Stimulated activated CD4-positive, alpha-beta T cell treated with anti-CD3 and anti-CD28 coated beads, TNF-alpha, amount 100 ng/mL, for 1 hour (primary cell): ENCODE results near the gene DCN.

Experiments used
- DNase-seq, 3 donors: peaks; one replicate each; pipeline ENCODE4 v3.0.0-alpha.2; 2020; ENCODE audit warnings: low read depth in 3 of 3, low spot score in 1 of 3

DCN gene

DNA sequence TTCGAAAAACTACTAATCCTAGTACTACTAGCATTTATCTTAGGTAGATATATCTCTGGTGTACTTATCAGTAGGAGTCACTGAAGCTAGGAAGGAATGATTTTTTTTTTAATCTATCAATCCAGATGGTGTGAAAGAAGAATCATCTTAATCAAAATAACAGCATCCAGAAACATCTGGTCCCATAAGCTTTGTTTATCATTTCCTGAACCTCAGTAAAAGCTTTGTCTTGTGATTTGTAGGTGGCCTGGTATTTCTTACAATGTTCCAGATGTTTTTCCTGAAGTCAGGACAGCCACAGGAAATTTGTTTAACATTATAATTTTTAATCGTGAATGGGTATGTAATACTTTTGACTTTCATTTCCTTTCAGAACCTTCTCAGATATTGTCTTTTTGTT, 43.3 kb downstream of the DCN start:
- DNase-seq = no peak

DNA sequence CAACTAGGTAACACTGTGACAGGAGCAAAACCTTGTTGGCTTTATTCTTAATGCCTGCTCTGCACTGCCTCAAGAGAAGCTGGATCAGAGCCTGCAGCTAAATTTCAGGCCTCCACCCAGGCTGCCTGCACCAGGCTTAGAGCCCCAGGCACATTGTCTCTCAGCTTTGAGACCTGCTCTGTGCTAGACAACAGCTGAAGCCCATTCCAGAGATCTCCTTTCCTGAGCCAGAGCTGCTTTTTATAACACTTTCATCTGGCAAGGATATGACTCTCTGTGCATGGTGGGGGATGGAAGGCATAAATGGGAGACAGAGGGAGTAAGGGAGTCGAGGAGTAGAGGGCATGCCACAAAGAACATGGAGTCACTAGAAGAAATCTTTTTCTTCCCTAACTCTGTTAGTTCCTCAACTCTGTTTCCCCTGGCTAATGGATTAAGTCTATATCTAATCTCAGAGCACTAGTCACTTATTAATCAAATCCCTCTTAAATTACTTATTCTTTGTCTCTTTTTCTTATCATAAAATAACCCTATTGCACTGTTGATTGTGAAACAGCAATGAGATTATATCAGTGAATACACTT, 44.2 kb downstream of the DCN start:
- no peak for DNase-seq

DNA sequence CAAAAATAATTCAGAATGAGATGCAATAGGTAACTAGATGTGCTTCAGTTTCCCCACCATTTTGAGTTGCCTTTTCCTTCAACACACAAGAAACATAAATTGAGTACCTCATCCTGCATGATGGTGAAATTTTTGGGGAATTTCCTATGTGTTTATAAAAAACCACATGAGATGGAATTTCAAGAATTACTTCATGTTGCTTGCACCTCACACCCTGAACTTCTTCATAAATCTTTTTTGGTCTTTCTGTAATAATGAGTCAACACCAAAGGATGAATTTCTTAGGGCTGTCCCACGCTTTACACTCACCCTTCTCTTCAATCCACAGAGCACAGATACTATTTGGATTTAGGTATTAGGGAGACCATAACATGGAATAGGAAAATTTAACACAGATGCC, 48.7 kb downstream of the DCN start:
- no peak for DNase-seq

DNA sequence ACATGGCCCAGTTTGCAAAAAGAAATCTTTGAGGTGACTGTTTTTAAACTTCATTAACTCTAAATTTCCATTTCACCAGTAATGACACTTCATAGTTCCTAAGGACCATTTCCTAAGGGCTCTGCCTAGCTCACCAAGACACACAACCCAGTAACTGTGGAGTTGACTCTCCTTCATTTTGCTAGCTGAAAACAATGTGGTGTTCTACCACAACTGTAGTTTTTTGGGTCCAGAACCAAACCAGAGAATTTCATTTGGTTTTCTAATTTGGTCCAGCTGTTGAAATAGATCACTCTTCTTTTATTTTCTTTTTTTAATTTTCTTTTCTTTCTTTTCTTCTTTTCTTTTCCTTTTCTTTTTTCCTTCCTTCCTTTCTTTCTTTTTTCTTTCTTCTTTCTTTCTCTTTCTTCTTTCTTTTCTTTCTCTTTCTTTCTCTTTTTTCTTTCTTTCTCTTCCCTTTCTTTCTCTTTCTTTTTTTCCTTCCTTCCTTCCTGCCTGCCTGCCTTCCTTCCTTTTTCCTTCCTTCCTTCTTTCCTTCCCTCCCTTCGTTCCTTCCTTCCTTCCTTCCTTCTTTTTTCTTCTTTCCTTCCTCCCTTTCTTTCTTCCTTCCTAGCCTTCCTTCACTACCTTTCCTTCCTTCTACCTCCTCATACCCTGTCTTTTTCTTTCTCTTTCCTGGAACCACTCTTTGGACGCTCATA, 52.8 kb downstream of the DCN start:
- no peak for DNase-seq

DNA sequence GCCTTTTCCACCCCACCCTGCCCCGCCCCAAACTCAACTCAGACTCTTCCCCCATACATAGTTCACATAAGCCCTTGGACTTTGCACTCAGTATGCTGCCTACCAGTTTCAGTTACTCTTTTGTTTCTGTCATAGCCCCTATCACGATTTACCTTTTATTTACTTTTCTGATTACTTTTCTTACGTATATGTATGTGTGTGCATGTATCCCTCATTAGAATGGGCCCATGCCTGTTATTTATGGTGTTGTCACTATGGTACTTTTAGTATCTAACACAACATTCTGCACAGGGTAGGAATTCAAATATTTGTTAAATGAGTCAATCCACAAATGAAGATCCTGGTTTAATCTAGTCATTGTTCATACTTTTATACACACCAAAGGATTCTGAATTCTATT, 54.9 kb downstream of the DCN start:
- DNase-seq = no peak

DNA sequence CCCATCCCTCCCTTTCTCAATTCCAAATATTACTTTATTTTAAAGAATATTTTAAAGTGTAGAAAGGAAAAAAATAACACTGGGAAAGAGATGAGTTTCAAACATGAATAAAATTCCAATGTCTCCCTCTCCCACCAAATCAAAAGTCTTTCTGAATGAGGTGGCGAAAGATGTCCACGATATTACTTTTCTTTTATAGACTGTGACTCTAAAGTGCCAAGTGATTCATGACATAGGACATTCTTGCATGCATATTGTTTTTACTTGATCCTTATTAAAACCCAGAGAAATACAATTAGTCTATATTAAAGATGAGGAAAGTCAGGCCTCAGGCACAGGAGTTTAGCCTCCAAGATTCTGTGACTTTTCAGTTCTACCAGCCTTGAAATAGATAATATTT, 55.3 kb downstream of the DCN start:
- no peak for DNase-seq

DNA sequence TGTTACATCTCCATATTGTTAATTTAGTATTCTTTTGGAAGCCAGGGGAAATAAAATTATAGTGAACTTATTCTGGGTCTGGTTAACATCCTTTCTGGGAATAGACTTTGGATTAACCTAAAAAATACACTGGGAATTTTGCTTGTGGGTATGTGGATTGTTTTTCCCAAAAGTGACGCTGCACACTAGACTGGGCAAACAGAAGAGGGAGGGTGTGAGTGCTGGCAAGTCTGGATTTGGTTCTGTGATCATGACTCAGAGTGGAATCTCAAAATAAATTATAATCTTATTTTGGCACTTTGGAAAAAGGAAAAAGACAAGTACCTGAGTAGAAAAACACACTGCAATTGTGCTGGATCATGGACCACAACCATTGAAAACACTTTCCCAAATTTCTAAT, 56.1 kb downstream of the DCN start:
- DNase-seq = no peak

DNA sequence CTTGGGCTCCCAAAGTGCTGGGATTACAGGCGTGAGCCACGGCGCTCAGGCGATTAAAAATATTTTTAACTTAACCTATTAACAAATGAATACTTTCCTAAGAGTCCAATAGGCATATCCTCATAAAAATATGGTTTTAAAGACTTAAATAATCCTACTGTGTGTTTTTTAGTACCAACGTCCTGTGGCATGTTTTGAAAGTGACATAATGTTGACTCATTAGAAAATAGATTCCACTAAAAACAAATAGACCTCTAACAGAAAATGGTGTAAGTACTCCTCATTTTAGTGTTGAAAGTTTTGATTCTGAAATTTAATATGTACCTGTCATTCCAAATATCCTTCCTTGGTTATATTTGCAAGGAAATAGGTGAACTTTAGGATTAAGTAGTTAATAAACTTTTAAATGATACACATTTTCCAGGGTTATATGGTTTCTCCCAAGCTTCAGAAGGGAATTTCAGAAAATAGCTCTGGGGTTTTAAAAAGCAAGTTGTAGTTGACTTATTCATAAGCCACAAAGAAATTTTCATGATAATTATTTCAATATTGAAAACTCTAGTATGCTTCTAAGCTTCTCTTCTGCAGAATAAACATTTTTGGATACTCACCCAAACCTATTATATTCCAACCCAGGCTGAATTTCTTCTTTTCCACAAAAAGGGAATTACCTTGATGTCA, 59.2 kb downstream of the DCN start:
- DNase-seq = no peak

DNA sequence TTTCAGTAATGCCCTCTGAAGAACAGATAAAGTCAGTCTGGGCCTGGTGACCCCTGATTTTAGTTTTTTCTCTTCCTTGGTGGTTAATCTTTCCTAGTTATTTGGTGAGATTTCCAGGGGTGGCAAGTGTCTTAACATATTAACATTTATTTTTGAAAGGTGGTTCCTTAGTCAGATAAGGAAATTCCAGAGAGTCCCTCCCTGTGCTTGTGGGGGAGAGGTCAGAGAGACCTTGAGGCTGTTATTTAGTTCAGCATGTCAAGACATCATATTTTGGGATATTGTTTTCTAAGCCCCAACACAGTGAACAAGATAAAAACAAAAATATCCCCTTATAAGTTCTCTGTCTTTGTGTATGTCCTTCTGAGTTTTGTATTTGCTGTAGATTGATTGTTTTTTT, 61.8 kb downstream of the DCN start:
- no peak for DNase-seq

DNA sequence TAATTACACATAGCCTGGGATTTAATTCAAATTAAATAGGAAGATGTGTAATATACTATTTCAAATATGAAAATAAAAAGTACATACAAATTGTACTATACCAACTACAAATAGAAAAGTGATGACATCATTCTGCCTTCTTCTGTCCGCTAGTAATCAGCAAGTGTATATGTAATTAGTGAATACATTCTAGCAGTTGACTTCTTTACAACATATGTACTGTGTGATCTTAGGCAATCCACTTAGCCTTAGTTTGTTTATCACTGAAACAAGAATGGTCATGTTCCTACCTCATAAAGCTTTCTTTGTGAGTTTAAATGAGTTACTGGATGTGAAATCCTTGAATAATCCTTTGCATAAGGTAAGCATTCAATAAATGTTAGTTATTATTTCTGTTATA, 63.5 kb downstream of the DCN start:
- no peak for DNase-seq

DNA sequence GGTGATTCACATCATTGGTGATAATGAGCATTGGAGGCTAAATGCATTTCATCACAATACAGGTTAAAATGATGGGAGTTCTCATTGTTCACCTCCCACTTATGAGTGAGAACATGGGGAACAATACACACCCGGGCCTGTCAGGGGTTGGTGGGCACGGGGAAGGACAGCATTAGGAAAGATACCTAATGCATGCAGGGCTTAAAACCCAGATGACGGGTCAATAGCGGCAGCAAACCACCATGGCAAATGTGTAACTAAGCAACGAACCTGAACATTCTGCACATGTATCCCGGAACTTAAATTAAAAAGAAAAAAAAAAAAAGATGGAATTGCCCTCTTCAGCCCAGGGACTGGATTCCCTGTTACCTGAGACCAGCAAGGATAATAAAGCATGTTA, 69.0 kb downstream of the DCN start:
- no peak for DNase-seq

DNA sequence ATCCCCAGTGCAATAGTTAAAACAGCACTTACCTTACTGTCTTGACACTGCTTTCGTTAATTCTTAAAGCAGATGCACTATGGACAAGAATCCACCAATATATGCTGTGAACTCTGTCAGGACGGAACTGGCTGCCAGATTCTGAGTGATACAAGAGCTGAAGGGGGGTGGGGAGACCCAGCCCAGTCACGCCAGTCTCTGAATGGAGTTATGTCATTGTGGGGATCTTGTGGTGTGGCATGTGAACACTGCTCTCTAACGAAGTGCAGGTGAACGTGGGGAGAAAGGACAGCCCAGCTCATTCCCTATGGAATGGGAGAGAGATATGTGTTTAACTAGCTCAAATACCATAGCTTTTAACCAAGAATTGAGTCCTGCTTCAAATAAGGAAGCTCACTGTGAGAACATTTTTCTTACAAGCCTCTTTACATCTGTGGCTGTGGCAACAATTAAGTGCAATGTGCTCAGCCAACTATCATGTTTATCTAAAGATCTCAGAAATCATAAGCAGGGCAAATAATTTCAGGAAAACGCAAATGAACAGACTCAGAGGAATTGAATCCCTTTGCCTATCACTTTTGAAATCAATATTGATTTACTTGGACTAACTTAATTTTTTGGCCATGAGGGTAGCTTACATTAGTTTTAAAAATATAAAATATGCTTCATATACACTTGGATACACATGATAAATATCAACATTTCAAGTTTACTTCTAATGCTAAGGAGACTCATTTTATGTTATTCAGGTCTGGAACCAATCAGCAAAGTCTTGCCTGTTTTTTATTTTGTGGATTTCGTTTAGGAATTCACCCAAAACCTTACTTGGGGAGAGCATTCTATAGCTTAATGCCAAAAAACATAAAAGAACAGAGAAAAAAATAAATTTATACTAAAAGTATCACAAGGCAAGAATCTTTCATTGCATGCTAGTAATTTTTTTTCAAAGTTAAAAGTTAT, 71.0 kb downstream of the DCN start, which contains the start of gene LUM:
TSS of gene LUM (minus strand) at position 129 of the 960 bp plus-strand sequence. CDS start 2,515 bp downstream, outside the sequence.
- DNase-seq = no peak

DNA sequence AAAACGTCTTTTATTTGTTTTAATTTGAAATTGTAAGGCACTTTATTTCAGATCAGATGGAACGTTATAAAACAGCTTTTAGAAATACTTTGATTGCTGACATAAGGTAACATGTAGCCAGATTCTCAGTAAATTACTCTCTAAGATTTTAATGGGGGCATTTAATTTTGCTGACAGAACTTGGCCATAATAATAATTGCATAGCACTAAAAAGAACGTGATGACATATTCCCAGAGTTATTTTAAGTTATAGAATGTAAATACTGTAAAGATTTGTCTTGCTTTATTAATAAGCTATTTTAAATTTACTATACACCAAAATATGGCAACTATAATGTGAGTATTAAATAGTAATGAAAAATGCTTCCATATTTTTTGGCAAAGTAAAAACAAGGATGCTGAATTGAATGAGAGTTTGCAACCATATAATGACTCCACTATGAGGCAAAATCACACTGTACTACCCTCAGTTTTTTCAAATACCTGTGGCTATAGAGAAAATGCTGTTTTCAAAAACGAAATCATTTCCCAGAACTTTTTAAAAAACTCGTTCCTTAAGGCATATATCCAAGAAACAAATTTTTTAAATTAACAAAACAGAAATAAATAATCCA, 72.2 kb downstream of the DCN start:
- no peak for DNase-seq

DNA sequence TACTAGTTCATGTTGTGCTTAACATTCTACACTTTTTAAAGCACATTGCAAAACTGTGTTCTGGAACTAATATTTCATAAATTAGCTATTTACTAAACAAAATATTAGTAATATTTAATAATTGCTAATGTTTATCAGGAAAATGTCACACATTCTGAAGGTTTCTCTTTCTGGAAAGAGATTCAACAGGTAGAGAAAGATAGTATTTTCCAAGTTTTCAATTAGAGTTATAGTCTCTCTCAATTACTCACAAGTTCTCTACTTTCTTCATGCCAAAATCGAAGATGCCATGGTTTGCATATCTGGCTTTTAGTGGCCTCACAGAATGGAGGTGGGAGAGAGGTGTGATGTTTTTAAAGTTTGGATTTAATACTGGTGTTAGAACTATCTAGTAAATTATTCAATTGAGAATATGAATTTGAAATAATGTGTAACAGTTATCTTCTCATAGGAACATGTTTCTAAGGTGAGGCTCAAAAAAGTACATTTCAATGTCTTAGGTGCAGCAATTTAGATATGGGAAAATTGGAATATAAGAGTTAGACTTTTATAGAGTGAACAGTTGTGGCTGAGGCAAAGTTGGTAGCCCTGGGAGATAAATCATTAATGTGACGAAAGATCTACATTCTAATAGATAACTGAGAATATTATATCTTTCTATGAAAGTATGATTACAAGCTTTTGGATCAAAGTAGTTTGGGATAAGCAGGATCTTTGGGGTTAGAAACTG, 72.9 kb downstream of the DCN start:
- no peak for DNase-seq

DNA sequence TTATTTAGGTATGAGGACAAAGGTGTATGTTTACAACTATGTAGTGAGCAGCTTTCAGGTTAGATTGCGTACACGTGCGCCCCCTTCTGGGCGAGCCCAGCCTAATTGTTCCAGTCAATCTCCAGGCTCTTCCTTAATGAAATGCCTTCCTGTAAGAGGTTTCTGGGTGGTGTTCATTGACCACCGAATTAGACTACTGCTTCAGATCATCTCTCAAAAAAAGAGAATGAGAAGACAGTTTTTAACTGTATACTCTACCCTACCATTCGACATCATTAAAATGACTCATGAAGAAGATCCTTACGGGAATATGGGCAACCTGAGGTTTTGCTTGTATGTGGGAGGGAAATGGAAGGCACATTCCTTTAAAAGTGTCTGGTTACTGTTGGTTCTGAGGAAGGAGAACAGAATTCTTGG, 73.5 kb downstream of the DCN start:
- peak in 1 of 3 donors; percentile 7 for DNase-seq

DNA sequence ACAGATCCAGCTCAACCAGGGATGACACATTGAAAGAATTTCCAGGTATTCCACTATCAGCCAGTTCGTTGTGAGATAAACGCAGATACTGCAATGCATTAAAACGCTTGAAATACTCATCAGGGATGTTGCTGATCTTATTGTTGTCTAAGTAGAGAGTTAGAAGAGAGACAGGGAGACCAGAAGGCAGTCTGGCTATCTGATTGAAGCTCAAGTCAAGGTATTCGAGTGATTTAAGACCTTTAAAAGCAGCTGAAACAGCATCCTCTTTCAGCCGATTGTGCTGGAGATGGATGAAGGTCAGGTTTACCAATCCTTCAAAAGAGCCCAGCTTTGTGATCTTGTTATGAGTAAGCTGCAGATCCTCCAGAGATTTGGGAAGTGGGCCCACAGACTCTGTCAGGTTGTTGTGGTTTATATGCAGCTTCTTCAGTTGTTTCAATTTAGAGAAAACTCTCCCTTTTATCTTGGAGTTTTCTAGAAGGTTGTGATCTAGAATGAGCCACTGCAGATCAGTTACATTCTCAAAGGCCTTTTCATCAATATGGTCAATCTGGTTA, 74.3 kb downstream of the DCN start:
- DNase-seq = no peak

DNA sequence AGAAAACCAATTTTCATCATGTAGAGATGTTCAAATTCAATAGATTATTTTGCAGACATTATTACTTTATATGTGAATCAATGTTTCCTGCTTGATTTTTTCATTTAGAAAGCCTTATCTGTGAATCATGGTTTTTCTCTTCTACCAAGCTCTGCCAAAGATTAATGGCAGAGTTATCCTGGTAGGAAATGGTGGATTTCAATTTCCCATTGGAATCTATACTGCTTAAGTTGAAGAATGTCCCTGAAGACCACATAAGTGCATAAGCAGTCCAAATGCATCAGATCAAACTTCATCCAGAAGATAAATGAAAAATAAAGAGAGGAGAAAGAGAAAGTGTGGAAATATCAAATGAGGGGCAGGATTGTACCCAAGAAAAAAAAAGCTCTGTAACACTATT, 76.3 kb downstream of the DCN start:
- no peak for DNase-seq

DNA sequence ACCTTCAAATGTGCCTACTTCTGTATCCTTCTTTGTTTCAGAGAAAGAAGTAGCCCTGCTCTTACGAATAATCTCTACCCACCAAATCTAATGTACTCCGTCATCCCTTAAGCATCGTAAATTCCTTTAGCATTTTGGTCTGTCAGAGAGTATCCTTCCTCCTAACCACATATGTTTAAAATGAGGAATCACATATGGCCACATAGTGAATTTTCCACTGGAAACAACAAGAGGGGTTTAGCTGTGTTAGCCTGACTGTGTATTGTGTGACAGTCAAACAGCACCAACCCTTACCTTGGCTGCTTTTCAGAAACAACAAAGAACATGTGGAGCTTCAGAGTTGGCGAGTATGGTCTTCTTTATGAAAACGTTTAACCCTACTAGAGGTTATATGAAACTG, 76.8 kb downstream of the DCN start:
- DNase-seq = no peak

DNA sequence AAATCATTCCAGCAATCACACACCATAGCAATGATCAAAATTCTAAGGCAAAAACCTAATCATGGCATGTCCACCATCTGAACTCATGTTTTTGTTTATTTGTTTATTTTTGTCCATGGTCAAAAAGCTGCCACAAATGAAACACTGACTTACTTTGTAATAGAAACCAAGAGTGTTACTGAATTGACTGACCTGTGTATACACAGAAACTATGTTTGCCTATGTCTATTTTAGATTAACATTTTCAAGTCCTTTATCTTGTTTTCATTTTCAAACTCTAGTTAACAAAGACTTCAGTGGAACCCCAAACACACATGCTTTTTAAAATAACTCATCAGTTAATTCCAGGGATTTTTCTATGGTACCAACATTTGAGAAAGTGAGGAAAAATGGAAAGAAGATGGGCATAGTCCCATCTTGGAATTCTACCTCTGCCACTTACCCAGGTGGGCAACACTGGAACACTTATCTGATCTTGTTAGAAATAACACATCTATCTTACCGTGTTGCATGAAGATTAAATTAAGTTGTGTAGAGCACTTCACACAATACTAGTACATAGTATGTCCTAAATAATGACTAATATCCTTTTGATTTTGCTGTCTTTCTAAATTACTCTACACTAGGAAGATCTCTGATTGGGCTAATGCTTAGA, 77.7 kb downstream of the DCN start:
- DNase-seq = no peak

DNA sequence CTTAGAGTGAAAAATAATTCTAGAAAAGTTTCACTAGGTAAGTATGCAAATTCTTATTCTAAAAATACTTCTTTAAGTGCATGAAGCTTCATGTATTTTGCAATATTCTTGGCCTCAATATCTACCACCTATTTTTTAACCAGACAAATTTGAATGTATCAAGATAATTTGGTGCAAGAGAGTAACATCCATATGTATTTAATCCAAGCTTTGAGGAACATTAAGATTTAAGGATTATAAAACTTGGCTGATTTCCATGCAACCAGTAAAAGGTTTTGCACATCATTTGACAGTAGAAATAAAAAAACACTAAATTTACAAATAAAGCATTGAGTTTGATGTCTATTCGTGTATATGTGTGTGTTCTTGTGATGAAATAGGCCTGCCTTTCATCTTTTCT, 79.0 kb downstream of the DCN start:
- no peak for DNase-seq
